BLaER1 treated with 17β-estradiol and CSF1 and Interleukin-3, amounts not matched to agents 10 nM and 100 nM (cell line): Measurements from ENCODE around the gene CORO2A.

Experiments used
- H3K27ac ChIP-seq, 11 experiments: shearing (Covaris generic); formaldehyde crosslinking; 2 replicates each; pipeline ENCODE4 v1.8.1; 2022
- H3K27me3 ChIP-seq, 11 experiments: shearing (Covaris generic); formaldehyde crosslinking; 2 replicates each; pipeline ENCODE4 v1.8.1; 2022
- H3K36me3 ChIP-seq, 11 experiments: shearing (Covaris generic); formaldehyde crosslinking; 2 replicates each; pipeline ENCODE4 v1.8.1; 2022
- H3K4me1 ChIP-seq, 10 experiments: shearing (Covaris generic); formaldehyde crosslinking; 2 replicates each; pipeline ENCODE4 v1.8.1; 2022
- H3K4me2 ChIP-seq, 11 experiments: shearing (Covaris generic); formaldehyde crosslinking; 2 replicates each; pipeline ENCODE4 v1.8.1; 2022
- H3K4me3 ChIP-seq, 10 experiments: shearing (Covaris generic); formaldehyde crosslinking; 2 replicates each; pipeline ENCODE4 v1.8.1; 2022
- H3K9ac ChIP-seq, 11 experiments: shearing (Covaris generic); formaldehyde crosslinking; 2 replicates each; pipeline ENCODE4 v1.8.1; 2022
- H3K9me3 ChIP-seq, 11 experiments: shearing (Covaris generic); formaldehyde crosslinking; replicated peaks in 1 of 11; 2 replicates each; pipeline ENCODE4 v1.8.1; 2022
- H4K20me1 ChIP-seq, 11 experiments: shearing (Covaris generic); formaldehyde crosslinking; 2 replicates each; pipeline ENCODE4 v1.8.1; 2022
- Cebpa-rat ChIP-seq, 11 experiments: shearing (Covaris generic); IDR thresholded peaks; 2 replicates each; pipeline ENCODE4 v1.8.1; 2022

Gene CORO2A

DNA sequence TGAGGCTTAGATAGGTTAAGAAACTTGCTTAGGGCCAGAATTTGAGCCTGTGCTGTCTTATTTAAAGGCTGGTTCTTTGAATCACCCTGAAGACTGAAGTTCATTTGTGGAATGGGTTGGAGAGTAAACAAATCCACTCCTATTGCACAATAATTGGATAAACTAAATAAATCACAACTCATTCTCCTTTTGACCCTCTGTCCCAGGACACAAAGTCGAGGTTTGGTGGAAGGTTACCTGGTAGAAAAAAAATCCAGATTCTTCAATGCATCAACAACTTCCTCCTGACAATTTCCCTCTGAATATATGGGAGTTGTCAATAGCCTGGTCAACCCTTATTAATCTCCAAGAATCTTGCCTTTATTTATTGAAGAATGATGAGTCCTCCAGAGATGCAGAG is 34.1 kb upstream of the CORO2A start:
- H3K27ac ChIP-seq = no peak overlapping the region
- peaks cover 6 to 97% (median 80%) of the 10 kb centered on the region in 11 experiments; a peak in 19 of 22 replicates for H3K36me3 ChIP-seq
- no peak overlapping the region for H3K9ac ChIP-seq

DNA sequence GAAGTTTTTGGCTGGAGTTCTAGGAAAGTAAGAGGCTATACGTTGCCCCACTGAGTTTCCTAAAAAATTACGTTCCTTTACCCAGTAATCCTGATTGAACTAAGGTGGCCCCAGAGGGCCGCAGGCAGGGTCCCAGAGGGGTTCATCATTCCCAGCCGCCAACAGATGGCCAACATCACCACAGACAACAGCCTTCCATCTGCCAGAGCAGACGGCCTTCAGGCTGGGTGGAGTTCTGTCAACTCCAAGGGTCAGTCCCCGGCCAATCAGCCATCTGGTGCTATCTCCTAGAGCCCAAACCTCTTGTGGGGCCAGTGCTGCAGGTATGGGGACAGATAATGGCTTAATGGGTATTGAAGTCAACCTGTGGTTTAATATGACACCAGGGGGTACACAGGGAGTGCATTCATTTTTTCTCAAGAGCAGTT is 32.6 kb upstream of the CORO2A start:
- H3K4me3 ChIP-seq = no peak overlapping the region
- peaks cover 6 to 97% (median 84%) of the 10 kb centered on the region in 11 experiments; a peak in 19 of 22 replicates for H3K36me3 ChIP-seq
- H3K4me1 ChIP-seq = peaks cover 0 to 42% (median 8%) of the 10 kb centered on the region in 10 experiments; a peak in 11 of 20 replicates
- H3K27ac ChIP-seq = no peak overlapping the region
- no peak overlapping the region for H3K9ac ChIP-seq
- peaks cover 0 to 79% (median 1%) of the 10 kb centered on the region in 11 experiments; a peak in 8 of 22 replicates for H4K20me1 ChIP-seq
- H3K27me3 ChIP-seq = no peaks in the 10 kb centered on the region
- 0 out of 22 replicates have a peak, but pooled peaks cover 0 to 3% (median 0%) of the 10 kb centered on the region in 11 experiments for H3K9me3 ChIP-seq
- TF ChIP-seq Cebpa-rat (IDR thresholded peaks at IDR 0.05) = no peak
- peak overlapping the region in 3 of 11 experiments; percentile 13 to 51 (median 13); a peak in 2 of 22 replicates for H3K4me2 ChIP-seq

More for the DNA sequence above, 34.1 kb upstream of the CORO2A start:
- no peaks in the 10 kb centered on the region for H3K27me3 ChIP-seq
- peaks cover 0 to 74% (median 0%) of the 10 kb centered on the region in 11 experiments; a peak in 7 of 22 replicates for H4K20me1 ChIP-seq
- H3K4me2 ChIP-seq = no peak overlapping the region
- TF ChIP-seq Cebpa-rat (IDR thresholded peaks at IDR 0.05) = peak in 3 of 11 experiments; percentile 23 to 42 (median 33); a peak in 6 of 22 replicates
- H3K9me3 ChIP-seq = 0 out of 22 replicates have a peak, but pooled peaks cover 0 to 3% (median 0%) of the 10 kb centered on the region in 11 experiments
- H3K4me1 ChIP-seq = peaks cover 0 to 42% (median 8%) of the 10 kb centered on the region in 10 experiments; a peak in 11 of 20 replicates
- no peak overlapping the region for H3K4me3 ChIP-seq

DNA sequence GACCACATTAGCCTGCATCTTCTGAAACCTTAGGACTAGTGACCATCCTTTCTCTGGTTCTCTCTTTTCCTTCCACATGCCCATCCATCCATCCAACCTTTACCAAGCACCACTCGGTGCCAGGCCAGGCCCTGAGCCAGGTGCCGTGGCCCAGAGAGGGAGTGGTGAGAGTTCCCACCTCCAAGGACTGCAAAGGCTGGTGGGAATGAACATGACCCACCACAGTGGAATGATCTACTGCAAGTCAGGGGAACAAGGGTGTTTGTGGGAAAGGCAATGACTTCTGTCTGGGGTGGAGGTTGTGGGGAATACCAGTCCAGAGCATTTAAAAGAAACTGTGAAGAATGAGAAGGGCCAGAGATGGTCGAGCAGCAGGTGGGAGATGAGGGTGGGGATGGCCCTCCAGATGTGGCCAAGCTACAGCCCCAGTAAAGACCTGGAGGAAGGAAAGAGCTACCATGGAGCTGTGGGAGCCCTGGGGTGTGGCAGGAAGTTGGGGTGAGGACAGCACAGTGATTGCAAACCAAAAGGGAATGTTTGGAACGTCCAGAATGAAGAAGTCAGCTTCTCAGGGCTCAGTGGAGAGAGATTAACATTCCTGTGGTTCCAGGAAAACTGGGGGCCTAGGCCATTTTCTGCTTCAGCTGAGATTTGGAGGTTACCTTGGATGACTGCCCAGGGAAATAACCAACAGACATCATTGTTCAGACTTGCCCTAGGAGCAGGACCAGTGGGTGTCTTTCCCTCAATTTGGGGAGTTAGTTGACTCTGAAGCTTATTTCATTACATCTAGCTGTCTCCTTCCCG is 30.7 kb upstream of the CORO2A start:
- no peak for TF ChIP-seq Cebpa-rat (IDR thresholded peaks at IDR 0.05)
- H3K4me3 ChIP-seq = no peak overlapping the region
- peak overlapping the region in 3 of 11 experiments; percentile 21 to 71 (median 24); a peak in 3 of 22 replicates for H3K9ac ChIP-seq
- H4K20me1 ChIP-seq = peaks cover 0 to 80% (median 7%) of the 10 kb centered on the region in 11 experiments; a peak in 9 of 22 replicates
- peaks cover 0 to 97% (median 82%) of the 10 kb centered on the region in 11 experiments; a peak in 18 of 22 replicates for H3K36me3 ChIP-seq
- H3K9me3 ChIP-seq = 0 out of 22 replicates have a peak, but pooled peaks cover 0 to 3% (median 0%) of the 10 kb centered on the region in 11 experiments
- H3K27me3 ChIP-seq = no peaks in the 10 kb centered on the region
- H3K4me2 ChIP-seq = peak overlapping the region in 5 of 11 experiments; percentile 29 to 80 (median 65); a peak in 10 of 22 replicates
- peaks cover 0 to 60% (median 8%) of the 10 kb centered on the region in 10 experiments; a peak in 11 of 20 replicates for H3K4me1 ChIP-seq
- H3K27ac ChIP-seq = peak overlapping the region in 3 of 11 experiments; percentile 37 to 54 (median 47); a peak in 4 of 22 replicates

DNA sequence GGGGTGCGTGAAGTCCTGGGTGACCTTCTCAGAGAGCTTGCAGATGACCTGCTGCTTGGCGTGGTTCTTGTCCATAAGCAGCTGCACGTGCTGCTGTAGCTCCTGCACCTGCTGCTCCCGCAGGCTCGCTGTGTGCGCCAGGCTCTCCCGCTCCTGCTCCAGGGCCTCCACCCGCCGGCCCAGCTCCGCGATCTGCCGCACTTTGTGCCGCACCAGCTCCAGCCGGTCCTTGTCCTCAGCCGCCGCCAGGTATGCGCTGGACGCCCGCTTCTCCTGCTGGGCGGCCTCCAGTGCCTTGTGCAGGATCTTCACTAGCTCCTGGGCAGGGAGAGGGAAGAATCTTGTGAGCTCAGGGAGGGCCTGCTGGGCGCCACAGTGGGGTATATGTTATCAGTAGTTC is 28.5 kb upstream of the CORO2A start:
- TF ChIP-seq Cebpa-rat (IDR thresholded peaks at IDR 0.05) = no peak
- Histone ChIP-seq H3K27ac (no peak overlapping the region), H3K4me2 (no peak overlapping the region), H3K9ac (no peak overlapping the region), H3K36me3 (peaks cover 0 to 96% (median 68%) of the 10 kb centered on the region in 11 experiments; a peak in 18 of 22 replicates), H3K4me1 (peaks cover 0 to 70% (median 8%) of the 10 kb centered on the region in 10 experiments; a peak in 11 of 20 replicates), H3K27me3 (no peaks in the 10 kb centered on the region), H4K20me1 (peaks cover 0 to 91% (median 7%) of the 10 kb centered on the region in 11 experiments; a peak in 9 of 22 replicates), H3K4me3 (no peak overlapping the region), H3K9me3 (0 out of 22 replicates have a peak, but pooled peaks cover 0 to 3% (median 0%) of the 10 kb centered on the region in 11 experiments)

DNA sequence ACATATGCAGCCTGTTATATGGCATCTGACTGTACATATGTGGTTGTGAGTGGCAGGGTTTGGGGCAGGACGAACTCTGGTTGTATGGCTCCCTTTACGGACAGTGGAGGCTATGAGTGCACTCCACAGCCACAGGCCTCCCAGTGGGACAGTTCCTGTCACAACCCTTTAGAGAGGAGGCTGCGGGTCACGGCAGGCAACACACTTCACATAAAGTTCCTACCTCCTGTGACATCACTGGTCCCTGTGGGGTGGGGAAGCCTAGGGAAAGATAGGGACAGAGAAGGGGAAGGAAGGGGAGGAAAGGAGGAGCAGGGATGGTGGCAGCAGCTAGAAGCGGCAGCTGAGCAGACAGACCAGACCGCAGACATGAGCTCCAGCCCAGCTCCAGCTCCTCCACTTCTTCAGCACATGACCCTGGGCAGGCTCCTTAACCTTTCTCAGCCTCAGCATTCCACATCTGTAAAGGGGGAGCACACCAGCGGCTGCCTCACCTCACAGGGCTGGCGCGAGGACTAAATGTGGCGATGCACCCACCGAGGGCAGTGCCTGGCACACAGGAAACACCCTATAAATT is 27.4 kb upstream of the CORO2A start:
- H3K9ac ChIP-seq = no peak overlapping the region
- no peak overlapping the region for H3K4me2 ChIP-seq
- peaks cover 0 to 96% (median 58%) of the 10 kb centered on the region in 11 experiments; a peak in 18 of 22 replicates for H3K36me3 ChIP-seq
- no peak overlapping the region for H3K4me3 ChIP-seq
- H3K4me1 ChIP-seq = peaks cover 0 to 60% (median 8%) of the 10 kb centered on the region in 10 experiments; a peak in 11 of 20 replicates
- H4K20me1 ChIP-seq = peaks cover 0 to 92% (median 7%) of the 10 kb centered on the region in 11 experiments; a peak in 9 of 22 replicates
- 0 out of 22 replicates have a peak, but pooled peaks cover 0 to 3% (median 0%) of the 10 kb centered on the region in 11 experiments for H3K9me3 ChIP-seq
- no peaks in the 10 kb centered on the region for H3K27me3 ChIP-seq
- no peak overlapping the region for H3K27ac ChIP-seq
- TF ChIP-seq Cebpa-rat (IDR thresholded peaks at IDR 0.05) = no peak

DNA sequence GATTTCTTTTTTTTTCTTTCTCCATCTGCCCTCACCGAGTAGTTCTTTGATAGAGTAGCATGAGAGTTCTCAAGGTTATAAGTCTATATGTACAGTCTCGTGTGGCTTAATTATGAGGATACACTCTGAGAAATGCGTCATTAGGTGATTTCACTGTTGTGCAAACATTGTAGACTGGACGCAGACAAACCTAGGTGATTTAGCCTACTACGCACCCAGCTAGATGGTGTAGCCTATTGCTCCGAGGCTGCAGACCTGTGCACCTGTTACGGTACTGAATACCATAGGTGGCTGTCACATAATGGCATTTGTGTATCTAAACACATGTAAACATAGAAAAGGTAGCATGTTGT is 26.9 kb upstream of the CORO2A start:
- 0 out of 22 replicates have a peak, but pooled peaks cover 0 to 2% (median 0%) of the 10 kb centered on the region in 11 experiments for H3K9me3 ChIP-seq
- no peak overlapping the region for H3K4me3 ChIP-seq
- peaks cover 0 to 96% (median 52%) of the 10 kb centered on the region in 11 experiments; a peak in 18 of 22 replicates for H3K36me3 ChIP-seq
- H4K20me1 ChIP-seq = peaks cover 0 to 91% (median 7%) of the 10 kb centered on the region in 11 experiments; a peak in 9 of 22 replicates
- no peak for TF ChIP-seq Cebpa-rat (IDR thresholded peaks at IDR 0.05)
- peaks cover 0 to 54% (median 8%) of the 10 kb centered on the region in 10 experiments; a peak in 10 of 20 replicates for H3K4me1 ChIP-seq
- H3K27ac ChIP-seq = no peak overlapping the region
- no peak overlapping the region for H3K9ac ChIP-seq
- no peak overlapping the region for H3K4me2 ChIP-seq
- no peaks in the 10 kb centered on the region for H3K27me3 ChIP-seq

DNA sequence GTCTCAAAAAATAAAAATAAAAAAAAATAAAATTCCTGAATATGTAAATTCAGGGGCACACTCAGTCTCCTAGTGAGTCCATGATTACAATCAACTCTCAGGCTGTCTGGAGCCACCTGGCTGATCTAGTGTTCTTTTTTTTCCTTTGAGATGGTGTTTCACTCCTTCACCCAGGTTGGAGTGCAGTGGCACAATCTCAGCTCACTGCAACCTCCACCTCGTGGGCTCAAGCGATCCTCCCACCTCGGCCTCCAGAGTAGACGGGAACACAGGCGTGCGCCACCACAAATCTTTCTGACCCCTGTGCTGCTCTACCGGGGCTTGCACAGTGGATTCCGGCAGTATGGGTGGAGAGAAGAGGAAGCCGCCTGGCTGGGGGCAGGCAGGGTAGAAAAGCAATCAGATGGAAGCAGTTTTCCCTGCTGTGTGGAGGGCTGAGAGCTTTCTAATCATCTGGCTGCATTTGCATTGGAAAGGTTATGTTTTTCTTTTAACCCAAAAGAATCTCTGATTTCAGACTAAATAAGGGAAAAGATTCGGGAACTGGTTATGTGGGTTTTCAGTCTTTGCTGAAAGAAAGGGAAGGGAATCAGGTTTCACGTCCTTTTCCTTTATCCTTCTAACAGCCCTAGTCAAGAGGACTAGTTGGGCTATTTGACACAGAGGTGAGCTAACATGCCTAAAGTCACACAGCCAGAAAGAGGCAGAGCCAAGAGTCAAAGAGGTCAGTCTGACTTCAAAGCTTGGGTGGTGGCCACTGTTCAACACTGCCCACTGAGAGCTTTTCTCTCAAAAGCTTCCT is 26.3 kb upstream of the CORO2A start:
- Histone ChIP-seq H3K4me2 (no peak overlapping the region), H3K9ac (no peak overlapping the region), H3K9me3 (no peaks in the 10 kb centered on the region), H3K4me3 (no peak overlapping the region), H3K27ac (no peak overlapping the region), H3K36me3 (peaks cover 0 to 97% (median 52%) of the 10 kb centered on the region in 11 experiments; a peak in 17 of 22 replicates), H3K27me3 (no peaks in the 10 kb centered on the region), H3K4me1 (peaks cover 0 to 49% (median 8%) of the 10 kb centered on the region in 10 experiments; a peak in 10 of 20 replicates), H4K20me1 (peaks cover 0 to 91% (median 7%) of the 10 kb centered on the region in 11 experiments; a peak in 10 of 22 replicates)
- TF ChIP-seq Cebpa-rat (IDR thresholded peaks at IDR 0.05) = no peak
